GM18507 (cell line): ENCODE data around the gene THBS3.
"Not testable (repeated sequence)": the region's sequence is repeated elsewhere in the genome, so short reads cannot be mapped to it uniquely, and the experiment has no call there.

Experiments used
- DNase-seq: peaks from one replicate; pipeline ENCODE4 v3.0.0; 2011; ENCODE audit warnings: low read depth; ENCODE audit not compliant: insufficient read length; ENCODE audit errors: extremely low spot score
- FAIRE-seq: peaks from 2 replicates; lab custom pipeline; 2011; peaks lifted over from hg19 to GRCh38; lab: Jason Lieb, UNC

THBS3 gene

DNA sequence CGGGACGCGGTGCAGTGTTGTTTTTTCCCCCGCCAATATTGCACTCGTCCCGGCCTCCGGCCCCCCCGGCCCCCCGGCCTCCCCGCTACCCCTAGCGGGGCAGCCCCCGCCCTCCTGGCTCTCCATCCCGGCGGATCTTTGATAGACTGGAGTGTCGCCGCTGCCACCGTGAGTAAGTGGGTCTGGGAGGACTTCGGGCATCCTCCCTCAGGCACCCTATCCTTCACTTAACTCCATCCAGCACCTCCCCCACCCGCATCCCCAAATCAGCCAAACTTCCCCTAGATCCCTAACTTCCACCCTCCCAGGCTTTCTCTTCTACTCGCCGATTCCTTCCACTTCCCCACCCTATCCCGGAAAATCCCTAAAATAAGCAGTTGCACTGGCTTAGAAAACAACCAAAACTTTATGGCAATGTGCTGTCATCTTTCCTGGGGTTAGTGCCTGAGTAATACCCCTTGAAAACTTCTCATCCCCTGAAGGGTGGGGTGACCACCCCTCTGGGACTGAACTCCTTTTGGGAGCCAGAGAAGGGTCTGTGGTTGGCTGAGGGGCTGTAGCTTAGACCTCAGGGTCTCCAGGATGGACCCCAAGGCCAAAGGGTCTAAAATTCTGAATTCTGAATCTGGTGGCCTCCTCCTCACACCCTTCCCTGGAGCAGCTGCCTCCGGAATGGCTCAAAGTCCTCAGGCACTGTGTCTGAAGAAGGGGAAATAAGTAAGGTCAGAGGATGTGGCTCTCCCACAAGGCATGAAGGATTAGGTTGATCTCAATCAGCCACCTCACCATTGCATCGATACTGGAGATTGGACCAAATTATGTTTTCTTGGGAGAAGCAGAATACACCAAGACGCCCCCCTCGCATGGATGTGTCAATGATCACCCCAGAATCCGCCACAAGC, 12.2 kb downstream of the THBS3 start:
- FAIRE-seq (no peak), DNase-seq (no peak)

DNA sequence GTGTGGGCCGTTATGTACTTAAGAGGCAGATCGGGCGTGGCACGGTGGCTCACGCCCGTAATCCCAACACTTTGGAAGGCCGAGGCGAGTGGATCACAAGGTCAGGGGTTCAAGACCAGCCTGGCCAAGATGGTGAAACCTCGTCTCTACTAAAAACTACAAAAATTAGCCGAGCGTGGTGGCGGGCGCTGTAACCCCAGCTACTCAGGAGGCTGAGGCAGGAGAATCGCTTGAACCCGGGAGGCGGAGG, 13.8 kb downstream of the THBS3 start:
- not testable (repeated sequence) for DNase-seq, FAIRE-seq

DNA sequence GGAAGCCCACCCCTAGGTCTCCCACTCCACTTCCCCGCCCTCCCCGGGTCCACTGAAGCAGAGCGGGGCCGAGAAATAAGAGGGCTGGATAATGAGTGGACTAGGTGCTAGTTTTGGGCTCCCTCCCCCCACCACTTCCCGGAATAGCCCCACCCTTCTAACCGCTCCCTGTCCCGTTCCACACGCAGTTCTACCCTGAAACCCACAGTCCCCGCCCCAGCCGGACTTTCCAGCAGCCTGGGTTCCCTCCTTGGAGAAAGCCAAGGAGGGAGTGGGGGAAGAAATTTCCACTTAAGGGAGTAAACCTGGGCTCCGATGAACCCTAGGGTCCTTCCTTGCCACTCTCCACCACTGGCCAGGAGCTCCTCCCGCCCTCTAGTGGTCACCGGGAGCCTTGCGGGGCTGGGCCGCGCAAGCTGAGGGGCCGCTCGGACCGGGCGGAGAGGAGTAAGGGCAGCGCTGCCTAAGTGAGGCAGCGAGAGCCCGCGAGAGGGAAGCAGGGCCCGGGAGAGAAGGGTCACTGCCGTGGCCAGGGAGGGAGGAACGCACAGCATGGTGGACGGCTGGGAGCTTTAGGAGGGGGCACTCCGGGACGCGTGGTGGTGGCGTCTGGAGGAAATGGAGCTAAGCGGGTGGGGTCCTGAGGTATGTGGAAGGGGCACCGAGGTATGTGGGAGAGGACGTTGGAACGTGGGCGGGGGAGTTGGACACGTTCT, 14.3 kb downstream of the THBS3 start:
- DNase-seq (peak; percentile 69), FAIRE-seq (peak; percentile 81)

DNA sequence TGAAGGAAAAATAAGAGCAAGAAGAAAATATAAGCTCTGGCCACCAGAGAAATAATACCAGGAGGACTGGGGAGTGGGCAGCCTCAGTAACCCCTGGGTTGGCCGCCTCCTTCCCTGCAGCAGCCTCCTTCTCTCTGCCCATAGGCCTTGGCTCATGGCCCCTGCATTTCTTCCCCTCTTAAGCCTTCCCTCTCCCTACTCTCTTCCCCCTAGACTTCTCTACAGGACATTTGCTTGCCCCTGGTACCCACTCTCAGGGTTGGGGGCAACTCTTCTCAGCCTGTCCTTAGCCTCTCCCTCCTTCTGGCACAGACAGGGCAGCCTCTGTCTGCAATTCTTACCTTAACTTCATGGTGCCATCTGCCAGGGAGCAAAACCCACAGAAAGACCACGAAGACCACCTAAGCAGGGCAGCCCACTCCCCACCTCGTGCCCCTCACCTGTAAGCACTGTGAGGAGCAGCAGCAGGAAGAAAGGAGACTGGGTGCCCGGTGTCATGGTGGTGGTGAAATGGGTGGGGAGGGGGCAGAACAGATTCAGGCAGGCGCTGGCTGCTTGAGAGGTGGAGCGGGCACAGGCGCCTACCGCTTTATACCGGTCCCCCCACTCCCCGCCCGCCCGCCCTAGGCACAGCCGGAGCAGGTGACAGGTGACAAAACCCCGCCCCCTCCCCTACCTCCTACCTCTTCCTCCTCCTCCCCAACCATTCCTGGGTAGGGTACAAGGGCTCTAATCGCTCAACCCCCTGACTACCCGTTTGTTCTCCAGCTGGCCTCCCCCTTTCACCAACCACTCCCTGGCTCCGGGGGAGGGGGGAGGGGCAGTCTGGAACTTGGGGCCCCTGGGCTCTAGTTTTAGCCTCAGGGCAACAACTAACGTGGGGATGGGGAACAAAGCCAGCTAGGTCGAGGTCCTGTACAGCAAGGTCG, 15.1 kb downstream of the THBS3 start:
- DNase-seq = no peak
- no peak for FAIRE-seq

DNA sequence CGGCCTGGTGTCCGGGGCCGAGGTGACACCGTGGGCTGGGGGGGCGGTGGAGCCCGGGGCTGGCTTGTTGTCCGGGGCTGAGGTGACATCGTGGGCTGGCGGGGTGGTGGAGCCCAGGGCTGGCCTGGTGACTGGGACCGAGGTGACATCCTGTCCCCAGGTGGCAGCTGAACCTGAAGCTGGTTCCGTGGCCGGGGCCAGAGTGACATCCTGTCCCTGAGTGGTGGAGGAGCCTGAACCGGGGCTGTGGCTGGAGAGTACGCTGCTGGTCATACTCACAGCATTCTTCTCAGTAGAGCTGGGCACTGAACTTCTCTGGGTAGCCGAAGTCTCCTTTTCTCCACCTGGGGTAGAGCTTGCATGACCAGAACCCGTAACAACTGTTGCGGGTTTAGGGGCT, 15.8 kb downstream of the THBS3 start:
- FAIRE-seq = no peak
- no peak for DNase-seq

DNA sequence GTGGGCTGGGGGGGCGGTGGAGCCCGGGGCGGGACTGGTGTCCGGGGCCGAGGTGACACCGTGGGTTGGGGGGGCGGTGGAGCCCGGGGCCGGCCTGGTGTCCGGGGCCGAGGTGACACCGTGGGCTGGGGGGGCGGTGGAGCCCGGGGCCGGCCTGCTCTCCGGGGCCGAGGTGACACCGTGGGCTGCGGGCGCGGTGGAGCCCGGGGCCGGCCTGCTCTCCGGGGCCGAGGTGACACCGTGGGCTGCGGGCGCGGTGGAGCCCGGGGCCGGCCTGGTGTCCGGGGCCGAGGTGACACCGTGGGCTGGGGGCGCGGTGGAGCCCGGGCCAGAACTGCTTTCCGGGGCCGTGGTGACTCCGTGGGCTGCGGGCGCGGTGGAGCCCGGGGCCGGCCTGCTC, 17.8 kb downstream of the THBS3 start:
- not testable (repeated sequence) for DNase-seq, FAIRE-seq

DNA sequence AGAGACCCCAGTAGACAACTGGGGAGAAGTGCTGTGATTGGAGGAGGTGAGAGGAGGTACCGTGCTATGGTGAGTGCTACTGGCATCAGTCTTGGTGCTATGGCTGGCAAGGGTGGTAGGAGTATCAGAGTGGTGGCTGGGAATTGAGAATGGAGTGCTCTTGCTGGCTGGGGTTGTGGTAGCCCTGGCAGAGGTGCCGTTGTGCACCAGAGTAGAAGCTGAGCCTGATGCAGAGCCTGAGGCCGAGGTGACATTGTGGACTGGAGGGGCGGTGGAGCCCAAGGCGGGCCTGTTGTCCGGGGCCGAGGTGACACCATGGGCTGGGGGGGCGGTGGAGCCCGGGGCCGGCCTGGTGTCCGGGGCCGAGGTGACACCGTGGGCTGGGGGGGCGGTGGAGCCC, 19.4 kb downstream of the THBS3 start:
- no peak for FAIRE-seq

DNA sequence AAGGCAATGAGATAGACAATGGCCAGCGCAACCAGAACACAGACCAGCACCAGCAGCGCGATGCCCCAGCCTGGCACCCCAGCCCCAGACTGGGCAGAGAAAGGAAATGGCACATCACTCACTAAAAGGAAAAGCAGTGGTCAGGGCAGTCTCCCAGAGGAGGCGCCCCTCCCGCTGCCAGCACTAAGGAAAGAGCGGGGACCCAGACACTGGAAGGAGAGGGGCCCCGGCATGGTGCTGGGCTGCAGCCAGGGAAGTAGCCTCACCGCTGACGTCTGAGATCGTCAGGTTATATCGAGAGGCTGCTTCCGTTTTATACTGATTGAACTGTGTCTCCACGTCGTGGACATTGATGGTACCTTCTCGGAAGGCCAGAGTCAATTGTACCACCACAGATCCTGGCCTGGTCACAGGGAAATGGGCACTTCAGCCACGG, 20.2 kb downstream of the THBS3 start:
- no peak for DNase-seq
- no peak for FAIRE-seq

More for the DNA sequence above, 19.4 kb downstream of the THBS3 start:
- DNase-seq = no peak

DNA sequence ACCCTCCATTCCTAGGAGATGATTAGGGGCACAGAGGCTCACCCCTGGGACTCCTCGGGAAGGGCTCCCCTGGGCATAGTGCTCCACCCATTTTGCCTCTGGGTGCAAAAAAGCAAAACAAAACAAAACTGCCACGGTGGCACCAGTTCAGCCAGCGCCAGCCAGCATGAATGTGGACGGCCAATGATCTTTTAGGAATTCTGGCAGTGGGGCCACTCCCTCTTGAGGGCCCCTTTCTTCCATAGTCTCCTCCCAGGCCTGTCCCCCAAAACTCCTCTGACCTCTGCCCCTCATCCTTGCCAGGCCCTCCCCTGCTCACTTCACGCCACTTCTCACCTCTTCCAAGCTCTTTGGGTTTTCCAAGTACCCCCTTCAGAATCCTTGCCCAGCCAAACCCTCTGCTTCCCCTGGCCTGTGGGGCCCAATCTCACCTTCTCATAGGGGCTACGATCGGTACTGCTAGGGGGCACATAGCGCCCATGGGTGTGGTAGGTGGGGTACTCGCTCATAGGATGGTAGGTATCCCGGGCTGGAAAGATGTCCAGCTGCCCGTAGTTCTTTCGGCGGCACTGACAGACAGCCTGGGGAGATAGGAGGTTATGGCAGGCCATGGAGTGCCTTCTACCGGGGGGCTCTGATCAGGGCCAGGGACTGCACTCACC, 20.8 kb downstream of the THBS3 start:
- no peak for DNase-seq
- no peak for FAIRE-seq

DNA sequence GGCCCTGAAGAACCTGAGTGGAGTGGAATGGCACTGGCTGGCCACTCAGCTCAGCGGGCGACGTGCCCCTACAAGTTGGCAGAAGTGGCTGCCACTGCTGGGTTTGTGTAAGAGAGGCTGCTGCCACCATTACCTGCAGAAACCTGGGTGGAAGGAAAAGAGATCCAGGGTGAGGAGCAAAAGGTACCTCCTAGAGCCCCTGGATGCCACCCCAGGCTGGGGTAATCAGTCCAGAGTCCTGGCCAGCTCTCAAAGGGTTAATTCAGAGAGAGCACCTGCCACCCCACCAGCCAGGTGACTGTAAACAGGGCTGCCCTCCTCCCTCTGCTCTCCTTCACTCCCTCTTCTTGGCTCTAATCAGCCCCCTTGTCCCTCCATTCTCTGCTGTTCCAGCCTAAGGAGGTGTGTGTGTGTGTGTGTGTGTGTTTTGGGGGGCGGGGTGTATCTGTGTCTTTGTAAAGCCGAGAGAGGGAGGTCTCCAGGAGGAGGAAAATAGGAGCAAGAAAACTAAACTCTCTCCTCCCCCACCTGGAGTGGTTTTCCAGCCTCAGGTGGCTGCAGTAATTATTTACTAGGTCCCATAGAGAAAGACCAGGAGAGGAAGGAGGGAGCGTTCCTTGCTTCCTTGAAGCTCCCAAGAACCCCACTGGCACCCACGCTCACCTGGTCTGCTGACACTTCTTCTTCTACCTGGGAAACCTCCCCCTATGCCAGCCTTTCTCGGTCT, 21.5 kb downstream of the THBS3 start:
- DNase-seq (no peak), FAIRE-seq (no peak)

DNA sequence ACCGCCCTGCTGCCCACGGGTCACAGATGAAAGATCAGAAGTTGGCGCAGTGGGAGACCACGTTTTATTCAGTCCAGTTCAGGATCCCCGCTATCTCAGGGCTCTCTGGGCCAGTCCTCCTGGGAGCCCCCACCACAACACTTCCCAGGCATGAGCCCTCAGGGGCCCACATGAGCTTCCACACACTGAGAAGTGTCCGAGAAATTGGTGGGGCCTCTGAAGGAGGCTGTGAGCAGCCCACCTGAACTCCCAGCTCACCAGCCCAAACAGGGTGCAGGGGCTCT, 22.0 kb downstream of the THBS3 start:
- DNase-seq (no peak), FAIRE-seq (no peak)

DNA sequence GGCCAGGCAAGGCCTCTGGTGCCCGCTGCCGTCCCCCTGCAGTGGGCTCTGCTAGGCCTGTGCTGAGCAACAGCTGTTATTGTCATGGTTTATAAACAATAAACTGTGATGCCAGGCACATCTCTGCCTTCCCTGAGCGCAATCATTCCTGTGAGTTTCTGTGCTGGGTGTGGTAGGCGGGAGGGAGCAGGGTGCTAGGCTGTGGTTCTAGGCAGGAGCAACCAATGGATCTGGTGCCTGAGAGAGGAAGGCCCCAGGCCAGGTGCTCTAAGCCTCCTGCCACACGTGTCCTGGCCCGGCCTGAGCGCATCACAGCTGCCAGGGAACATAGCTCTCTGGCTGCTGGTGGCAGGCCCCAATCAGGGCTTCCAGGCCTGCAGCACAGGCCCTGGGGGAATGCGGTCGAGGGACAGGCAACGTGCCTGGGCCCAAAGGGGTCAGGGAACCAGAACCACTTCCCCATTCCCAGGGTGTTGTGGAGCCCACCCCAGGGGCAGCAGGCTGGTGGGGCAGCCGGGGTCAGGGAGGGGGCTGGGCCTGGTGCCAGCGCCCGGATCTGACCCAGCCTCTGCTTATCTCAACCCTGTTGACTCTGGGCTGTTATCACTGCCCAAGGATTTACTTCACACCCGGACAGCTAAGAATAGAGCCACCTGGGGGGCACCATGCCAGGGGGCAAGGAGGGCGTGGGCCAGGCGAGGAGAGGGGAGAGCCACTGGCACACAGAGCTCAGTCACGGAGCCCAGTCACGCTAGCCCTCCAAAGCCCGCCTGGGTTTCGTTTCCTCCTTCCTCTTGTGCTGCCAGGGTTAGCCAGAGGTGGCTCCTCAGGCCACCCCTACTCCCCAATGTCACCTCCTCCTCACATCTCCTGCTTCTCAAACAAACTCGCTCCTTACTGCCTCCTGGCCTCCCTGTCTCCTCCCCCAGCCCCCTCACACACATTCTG, 22.6 kb downstream of the THBS3 start:
- DNase-seq (peak; percentile 73), FAIRE-seq (peak; percentile 92)

DNA sequence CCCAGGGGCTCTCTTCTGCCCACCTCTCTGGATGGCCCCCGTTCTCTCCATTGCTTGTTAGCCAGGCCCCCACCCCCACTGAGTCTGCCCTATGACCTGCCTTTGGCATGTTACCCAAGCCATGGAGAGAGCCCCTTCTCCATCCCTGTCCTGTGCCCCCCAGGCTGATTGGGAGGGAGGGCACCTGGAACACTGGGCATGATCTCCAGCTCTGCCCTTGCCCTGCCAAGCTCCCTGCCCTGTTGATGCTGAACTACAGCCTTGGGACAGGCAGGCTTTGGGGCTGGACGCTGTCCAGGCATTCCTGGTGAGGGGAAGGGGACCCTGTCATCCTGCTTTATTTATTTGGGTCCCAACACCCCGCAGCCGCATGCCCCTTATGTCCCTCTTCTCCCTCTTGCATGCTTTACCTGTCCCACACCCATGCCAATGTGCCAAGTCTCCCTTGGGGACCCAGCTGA, 23.3 kb downstream of the THBS3 start:
- DNase-seq = no peak
- no peak for FAIRE-seq

DNA sequence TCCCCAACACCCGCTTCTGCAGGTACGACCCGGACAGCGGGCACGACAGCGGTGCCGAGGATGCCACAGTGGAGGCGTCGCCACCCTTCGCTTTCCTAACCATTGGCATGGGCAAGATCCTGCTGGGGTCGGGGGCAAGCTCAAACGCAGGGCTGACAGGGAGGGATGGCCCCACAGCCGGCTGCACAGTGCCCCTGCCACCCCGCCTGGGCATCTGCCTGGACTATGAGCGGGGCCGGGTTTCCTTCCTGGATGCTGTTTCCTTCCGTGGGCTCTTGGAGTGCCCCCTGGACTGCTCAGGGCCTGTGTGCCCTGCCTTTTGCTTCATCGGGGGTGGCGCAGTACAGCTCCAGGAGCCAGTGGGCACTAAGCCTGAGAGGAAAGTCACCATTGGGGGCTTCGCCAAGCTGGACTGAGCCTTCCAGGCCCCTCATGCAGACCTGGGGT, 23.9 kb downstream of the THBS3 start:
- FAIRE-seq = no peak
- DNase-seq = no peak

DNA sequence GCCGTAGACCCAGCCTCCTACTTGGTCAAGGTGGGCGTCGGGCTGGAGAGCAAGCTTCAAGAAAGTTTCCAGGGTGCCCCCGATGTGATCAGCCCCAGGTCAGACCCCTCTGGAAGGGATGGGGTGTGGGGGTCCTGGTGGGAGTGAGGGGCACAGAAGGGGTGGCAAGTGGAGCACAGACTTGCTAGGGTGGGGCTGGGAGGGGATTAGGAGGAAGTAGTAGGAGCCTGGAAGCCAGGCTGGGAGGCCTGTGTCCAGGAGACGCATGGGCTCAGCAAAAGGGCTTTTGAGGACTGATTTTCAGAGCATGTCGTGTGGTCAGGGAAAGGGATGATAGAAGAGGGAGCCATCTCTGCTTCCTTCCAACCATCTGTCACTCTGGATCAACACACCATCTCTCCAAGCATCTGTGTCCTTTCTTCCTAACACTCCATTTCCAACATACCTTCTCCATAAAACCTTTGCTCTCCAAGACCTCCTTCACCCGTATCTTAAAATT, 25.6 kb downstream of the THBS3 start:
- no peak for FAIRE-seq
- no peak for DNase-seq

DNA sequence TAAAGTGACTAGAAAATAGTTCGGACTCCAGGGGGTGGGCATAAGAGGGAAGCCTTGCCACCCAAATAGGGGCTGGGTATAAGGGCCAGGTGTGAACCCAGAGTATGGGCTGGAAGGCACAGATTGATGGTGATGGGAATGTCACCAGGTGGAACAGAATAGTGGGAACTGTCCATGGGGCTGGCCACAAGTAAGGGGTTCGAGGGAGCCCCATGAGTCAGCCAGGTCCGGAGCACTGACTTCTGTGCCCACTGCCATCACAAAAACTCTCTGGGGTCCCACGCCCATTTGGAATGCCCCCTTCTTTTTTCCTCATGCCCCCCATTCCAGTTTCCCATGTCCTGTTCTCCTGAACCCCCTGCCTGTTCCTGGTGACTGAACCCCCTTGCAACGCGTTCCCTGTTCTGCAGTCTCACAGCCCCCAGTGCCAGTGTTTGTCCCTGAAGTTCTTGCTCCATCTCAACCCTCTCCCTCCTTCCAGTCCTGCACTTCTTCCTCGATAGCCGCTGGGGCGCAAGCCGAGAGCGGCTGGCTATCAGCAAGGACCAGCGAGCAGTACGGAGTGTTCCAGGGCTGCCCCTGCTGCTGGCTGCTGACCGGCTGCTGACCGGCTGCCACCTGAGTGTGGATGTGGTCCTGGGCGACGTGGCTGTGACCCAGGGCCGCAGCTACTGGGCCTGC, 26.2 kb downstream of the THBS3 start:
- no peak for FAIRE-seq
- DNase-seq = no peak
